Measurements from ENCODE around the gene CIB4. TPM values are rescaled to one million over a fixed set of nuclear protein-coding genes. Genes with fewer than 3 reads are reported as not detected.

CIB4 gene
- total RNA-seq, 1 donor from 2014 or later = not detected

- Histone ChIP-seq H3K9me3 (no peaks in the 10 kb centered on the region), H3K4me1 (no peaks in the 10 kb centered on the region), H3K36me3 (no peaks in the 10 kb centered on the region), H3K27ac (no peak overlapping the region), H3K27me3 (no peaks in the 10 kb centered on the region), H3K4me3 (no peak overlapping the region)
- intact Hi-C loops (cut with DNase I) = no loop called here
- DNase-seq (ENCODE audit: extremely low spot score in 2 of 2) = no peak
- no peak for TF ChIP-seq POLR2A (IDR thresholded peaks at IDR 0.05)
- TF ChIP-seq, protein P1, sequence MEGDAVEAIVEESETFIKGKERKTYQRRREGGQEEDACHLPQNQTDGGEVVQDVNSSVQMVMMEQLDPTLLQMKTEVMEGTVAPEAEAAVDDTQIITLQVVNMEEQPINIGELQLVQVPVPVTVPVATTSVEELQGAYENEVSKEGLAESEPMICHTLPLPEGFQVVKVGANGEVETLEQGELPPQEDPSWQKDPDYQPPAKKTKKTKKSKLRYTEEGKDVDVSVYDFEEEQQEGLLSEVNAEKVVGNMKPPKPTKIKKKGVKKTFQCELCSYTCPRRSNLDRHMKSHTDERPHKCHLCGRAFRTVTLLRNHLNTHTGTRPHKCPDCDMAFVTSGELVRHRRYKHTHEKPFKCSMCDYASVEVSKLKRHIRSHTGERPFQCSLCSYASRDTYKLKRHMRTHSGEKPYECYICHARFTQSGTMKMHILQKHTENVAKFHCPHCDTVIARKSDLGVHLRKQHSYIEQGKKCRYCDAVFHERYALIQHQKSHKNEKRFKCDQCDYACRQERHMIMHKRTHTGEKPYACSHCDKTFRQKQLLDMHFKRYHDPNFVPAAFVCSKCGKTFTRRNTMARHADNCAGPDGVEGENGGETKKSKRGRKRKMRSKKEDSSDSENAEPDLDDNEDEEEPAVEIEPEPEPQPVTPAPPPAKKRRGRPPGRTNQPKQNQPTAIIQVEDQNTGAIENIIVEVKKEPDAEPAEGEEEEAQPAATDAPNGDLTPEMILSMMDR (IDR thresholded peaks at IDR 0.05) = no peak
- TF ChIP-seq POLR2AphosphoS5 (IDR thresholded peaks at IDR 0.05; ENCODE audit: insufficient read depth in 1 of 2, low read depth in 1 of 2) = no peak
Observed at GRCh38 chr2:26672112-26672817, 31.1 kb upstream of the CIB4 start.

GRCh38 chr2:26671691-26672090, 30.5 kb upstream of the CIB4 start:
- Histone ChIP-seq H3K27ac (no peak overlapping the region), H3K4me3 (no peak overlapping the region), H3K27me3 (no peaks in the 10 kb centered on the region), H3K4me1 (no peaks in the 10 kb centered on the region), H3K9me3 (no peaks in the 10 kb centered on the region), H3K36me3 (no peaks in the 10 kb centered on the region)
- TF ChIP-seq POLR2A (IDR thresholded peaks at IDR 0.05) (no peak), POLR2AphosphoS5 (IDR thresholded peaks at IDR 0.05; ENCODE audit: insufficient read depth in 1 of 2, low read depth in 1 of 2) (no peak)
- TF ChIP-seq, protein P1 (IDR thresholded peaks at IDR 0.05) = no peak
- DNase-seq (ENCODE audit: extremely low spot score in 2 of 2) = no peak
- intact Hi-C loops (cut with DNase I) = no loop called here

DNA sequence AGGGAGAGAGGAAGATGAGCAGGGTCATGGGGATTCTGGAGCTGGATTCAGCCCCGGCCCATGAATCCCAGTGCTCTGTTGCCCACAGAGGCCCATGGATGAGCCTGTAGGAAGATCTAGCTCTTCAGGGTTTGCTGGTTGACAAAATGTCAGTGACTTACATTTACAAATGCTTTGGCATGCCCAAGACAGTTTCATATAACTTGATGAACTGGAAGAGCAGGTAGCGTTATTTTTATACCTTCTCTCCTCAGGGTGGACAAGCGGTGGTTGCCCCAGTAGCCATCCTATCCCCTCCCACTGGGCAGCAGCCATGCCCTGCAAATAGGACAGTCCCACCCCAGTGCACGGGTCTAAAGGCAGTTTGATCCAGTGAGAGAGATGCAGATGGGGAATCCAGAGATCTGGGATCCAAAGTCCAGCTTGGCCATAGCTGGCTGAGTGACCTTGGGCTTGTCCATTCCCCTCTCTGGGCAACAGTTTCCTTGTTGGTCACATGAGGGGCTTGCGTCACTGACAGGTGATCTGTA, 29.8 kb upstream of the CIB4 start:
- Histone ChIP-seq H3K27me3 (no peaks in the 10 kb centered on the region), H3K4me1 (no peaks in the 10 kb centered on the region), H3K27ac (no peak overlapping the region), H3K4me3 (no peak overlapping the region), H3K9me3 (no peaks in the 10 kb centered on the region), H3K36me3 (no peaks in the 10 kb centered on the region)
- intact Hi-C loops (cut with DNase I) = no loop called here
- DNase-seq (ENCODE audit: extremely low spot score in 2 of 2) = no peak
- TF ChIP-seq POLR2A (IDR thresholded peaks at IDR 0.05) (no peak), POLR2AphosphoS5 (IDR thresholded peaks at IDR 0.05; ENCODE audit: insufficient read depth in 1 of 2, low read depth in 1 of 2) (no peak)
- TF ChIP-seq, protein P1 (IDR thresholded peaks at IDR 0.05) = no peak

DNA sequence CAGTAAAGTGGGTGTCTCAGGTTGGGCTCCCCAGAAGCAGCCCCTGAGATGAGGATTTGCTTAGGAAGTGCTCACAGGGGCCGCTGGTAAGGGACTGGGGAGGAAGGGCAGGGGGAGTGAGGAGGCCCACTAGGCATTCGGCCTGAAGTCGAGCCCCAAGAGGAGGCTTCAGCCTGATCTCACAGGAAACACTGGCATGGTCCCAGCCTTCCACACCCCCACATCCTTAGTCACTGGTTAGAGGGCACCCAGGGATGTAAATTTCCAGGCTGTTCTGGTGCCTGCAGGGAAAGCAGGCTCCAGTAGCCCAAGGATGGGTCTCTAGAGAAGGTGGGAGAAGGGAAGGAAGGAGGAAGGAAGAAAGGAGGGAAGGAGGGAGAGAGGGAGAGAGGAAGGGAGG, 29.0 kb upstream of the CIB4 start:
- Histone ChIP-seq H3K9me3 (no peaks in the 10 kb centered on the region), H3K4me1 (no peaks in the 10 kb centered on the region), H3K36me3 (no peaks in the 10 kb centered on the region), H3K27me3 (no peaks in the 10 kb centered on the region), H3K4me3 (no peak overlapping the region), H3K27ac (no peak overlapping the region)
- DNase-seq (ENCODE audit: extremely low spot score in 2 of 2) = no peak
- TF ChIP-seq POLR2AphosphoS5 (IDR thresholded peaks at IDR 0.05; ENCODE audit: insufficient read depth in 1 of 2, low read depth in 1 of 2) (no peak), POLR2A (IDR thresholded peaks at IDR 0.05) (no peak)
- TF ChIP-seq, protein P1 (IDR thresholded peaks at IDR 0.05) = no peak
- intact Hi-C loops (cut with DNase I) = no loop called here

Data from vagina (tissue), 2 donors.